ENCODE measurements around the gene CTXN2. TPM values are rescaled to one million over a fixed set of nuclear protein-coding genes. Genes with fewer than 3 reads are reported as not detected.

CTXN2 gene
- total RNA-seq, 1 experiment from 2014 or later: 0.11 TPM

GRCh38 chr15:48244921-48245320, 53.5 kb downstream of the CTXN2 start:
- no peaks in the 10 kb centered on the region for H4K20me1 ChIP-seq (ENCODE audit: control insufficient read depth, insufficient read depth, insufficient read length)
- no peaks in the 10 kb centered on the region for H3K27me3 ChIP-seq (ENCODE audit: insufficient read depth, low read length)
- H3K9ac ChIP-seq (ENCODE audit: extremely low read depth, insufficient read length, low read length): no peak overlapping the region
- TF ChIP-seq CTCF (conservative IDR thresholded peaks at IDR 0.05): no peak
- no peak overlapping the region for H4K8ac ChIP-seq (replicated peaks; ENCODE audit: insufficient read length, low read depth, low read length)
- H3K23me2 ChIP-seq (ENCODE audit: insufficient read length, low read depth, low read length, poor library complexity, severe bottlenecking): no peaks in the 10 kb centered on the region
- H2BK5ac ChIP-seq (ENCODE audit: insufficient read length, low read length): no peak overlapping the region
- H3K79me2 ChIP-seq (ENCODE audit: insufficient read depth, low read length): no peaks in the 10 kb centered on the region
- no peak overlapping the region for H3K27ac ChIP-seq (ENCODE audit: insufficient read length, low read depth, low read length)
- no peak overlapping the region for H2BK20ac ChIP-seq (ENCODE audit: low read depth, low read length, poor library complexity, severe bottlenecking)
- no peak overlapping the region for H3K56ac ChIP-seq (ENCODE audit: insufficient read length, low read depth, low read length)
- no peak overlapping the region for H2BK120ac ChIP-seq (ENCODE audit: low read depth, low read length, poor library complexity, severe bottlenecking)
- no peak overlapping the region for H2AK5ac ChIP-seq (ENCODE audit: insufficient read length, low read length)
- Mint-ChIP-seq H3K36me3 (ENCODE audit: insufficient read depth in 1 of 3, low read depth in 3 of 3) (no peaks in the 10 kb centered on the region), H3K4me1 (no peaks in the 10 kb centered on the region), H3K27me3 (ENCODE audit: low read depth) (no peaks in the 10 kb centered on the region), H3K4me3 (no peak overlapping the region), H3K9me3 (no peaks in the 10 kb centered on the region), H3K27ac (no peak overlapping the region)
- H3K9me3 ChIP-seq (ENCODE audit: control insufficient read depth, low read depth, low read length): no peaks in the 10 kb centered on the region
- no peaks in the 10 kb centered on the region for H3K4me1 ChIP-seq (ENCODE audit: insufficient read depth, low read length)
- DNase-seq: no peak
- no peak overlapping the region for H3T11ph ChIP-seq (ENCODE audit: low read length)
- no peak overlapping the region for H2AFZ ChIP-seq (ENCODE audit: low read length)
- no peak overlapping the region for H4K5ac ChIP-seq (ENCODE audit: insufficient read length, low read depth, low read length)
- no peak overlapping the region for H3K4me2 ChIP-seq (ENCODE audit: insufficient read depth, insufficient read length, low read length)
- H3K14ac ChIP-seq (ENCODE audit: insufficient read depth, low read length): no peak overlapping the region
- H2BK15ac ChIP-seq (ENCODE audit: low read depth, low read length): no peak overlapping the region
- no peak overlapping the region for H3K18ac ChIP-seq (ENCODE audit: insufficient read length, low read depth, low read length)
- no peak overlapping the region for H4K91ac ChIP-seq (ENCODE audit: insufficient read length, low read depth, low read length)
- WGBS (ENCODE audit: extremely low coverage, insufficient read length, low lambda C conversion rate): no CpG with 5 or more reads among the region's 1 CpG
- no peak overlapping the region for H2BK12ac ChIP-seq (ENCODE audit: insufficient read length, low read depth, low read length)
- H3K79me1 ChIP-seq (ENCODE audit: insufficient read depth, low read depth, low read length, poor library complexity, severe bottlenecking): no peaks in the 10 kb centered on the region
- no peak overlapping the region for H3K4ac ChIP-seq (ENCODE audit: low read depth, low read length)
- H3K23ac ChIP-seq (ENCODE audit: insufficient read length, low read depth, low read length): no peak overlapping the region
